ENCODE measurements around the gene IER3IP1. TPM values are rescaled to one million over a fixed set of nuclear protein-coding genes. Genes with fewer than 3 reads are reported as not detected.
A peak's percentile ranks its signal among the peaks of the same experiment; 100 is the strongest.

The IER3IP1 gene
- polyA plus RNA-seq, 1 experiment: 11.1 TPM

DNA sequence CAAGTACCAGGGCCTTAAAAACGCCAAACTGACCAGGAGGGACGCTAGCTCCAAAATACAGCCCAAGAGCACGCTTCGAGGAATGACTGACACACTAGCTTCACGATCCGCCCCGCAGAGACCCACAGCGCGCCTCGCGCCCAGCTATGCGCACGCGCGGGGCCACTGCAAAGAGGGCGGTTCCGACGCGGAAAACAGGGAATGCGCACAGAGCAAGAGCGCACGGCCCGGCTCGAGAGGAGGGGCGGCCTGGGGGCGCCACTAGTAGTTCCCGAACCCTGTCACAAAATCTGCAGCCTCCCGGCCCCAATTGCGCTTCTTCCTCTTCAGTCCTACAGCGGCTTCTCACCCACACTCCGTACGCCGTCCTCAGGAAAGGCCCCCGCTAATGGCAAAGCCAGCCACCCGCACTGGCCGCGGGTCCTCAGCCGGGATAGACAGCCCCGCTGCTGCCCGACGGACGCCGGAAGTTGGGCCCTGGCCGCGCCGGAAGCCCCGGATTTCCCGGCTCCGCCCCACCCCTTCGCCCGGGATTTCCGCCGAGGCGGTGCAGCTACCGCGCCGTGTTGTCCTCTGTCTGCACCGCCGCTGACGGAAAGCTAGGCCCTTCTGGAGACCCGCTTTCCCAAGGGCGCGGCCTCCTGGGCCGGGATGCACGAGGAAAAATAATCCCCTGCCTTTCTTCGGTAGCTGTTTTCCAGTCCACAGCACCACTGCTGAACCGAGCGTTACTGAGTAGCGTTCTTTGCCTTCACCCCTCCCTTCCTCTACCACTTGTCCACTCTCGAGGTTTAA is 25.9 kb downstream of the IER3IP1 start, which contains the start of gene HDHD2:
Gene HDHD2, minus strand, starts transcription at position 472 of the 795 bp plus-strand sequence. CDS start 14,061 bp downstream, outside the sequence.
- Histone ChIP-seq H3K4me3 (ENCODE audit: low read depth, low read length) (peak within 1 kb of the TSS; percentile 69), H3K36me3 (ENCODE audit: control insufficient read depth, insufficient read depth, low read length) (peaks cover 1% of the 10 kb centered on the region; the same call in 1 of the 2 replicates), H3K27me3 (ENCODE audit: control insufficient read depth, insufficient read depth, low read length) (no peaks in the 10 kb centered on the region)
- DNase-seq (ENCODE audit: low read depth): peak; percentile 13
- POLR2A ChIA-PET: interaction anchor here (0.6 kb wide), 2 partner anchors 45 to 1007 kb away, joined by 3 to 5 read pairs; no protein-coding TSS in a partner anchor
- TF ChIP-seq, protein P1, sequence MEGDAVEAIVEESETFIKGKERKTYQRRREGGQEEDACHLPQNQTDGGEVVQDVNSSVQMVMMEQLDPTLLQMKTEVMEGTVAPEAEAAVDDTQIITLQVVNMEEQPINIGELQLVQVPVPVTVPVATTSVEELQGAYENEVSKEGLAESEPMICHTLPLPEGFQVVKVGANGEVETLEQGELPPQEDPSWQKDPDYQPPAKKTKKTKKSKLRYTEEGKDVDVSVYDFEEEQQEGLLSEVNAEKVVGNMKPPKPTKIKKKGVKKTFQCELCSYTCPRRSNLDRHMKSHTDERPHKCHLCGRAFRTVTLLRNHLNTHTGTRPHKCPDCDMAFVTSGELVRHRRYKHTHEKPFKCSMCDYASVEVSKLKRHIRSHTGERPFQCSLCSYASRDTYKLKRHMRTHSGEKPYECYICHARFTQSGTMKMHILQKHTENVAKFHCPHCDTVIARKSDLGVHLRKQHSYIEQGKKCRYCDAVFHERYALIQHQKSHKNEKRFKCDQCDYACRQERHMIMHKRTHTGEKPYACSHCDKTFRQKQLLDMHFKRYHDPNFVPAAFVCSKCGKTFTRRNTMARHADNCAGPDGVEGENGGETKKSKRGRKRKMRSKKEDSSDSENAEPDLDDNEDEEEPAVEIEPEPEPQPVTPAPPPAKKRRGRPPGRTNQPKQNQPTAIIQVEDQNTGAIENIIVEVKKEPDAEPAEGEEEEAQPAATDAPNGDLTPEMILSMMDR (IDR thresholded peaks at IDR 0.05; ENCODE audit: insufficient read depth, low read depth, low read length): peak; percentile 19; the same call in 1 of the 2 replicates
- CTCF ChIA-PET: interaction anchor here (1.0 to 1.8 kb wide), 4 partner anchors 18 to 54 kb away, joined by 3 to 4 read pairs (median 4); no protein-coding TSS in a partner anchor

DNA sequence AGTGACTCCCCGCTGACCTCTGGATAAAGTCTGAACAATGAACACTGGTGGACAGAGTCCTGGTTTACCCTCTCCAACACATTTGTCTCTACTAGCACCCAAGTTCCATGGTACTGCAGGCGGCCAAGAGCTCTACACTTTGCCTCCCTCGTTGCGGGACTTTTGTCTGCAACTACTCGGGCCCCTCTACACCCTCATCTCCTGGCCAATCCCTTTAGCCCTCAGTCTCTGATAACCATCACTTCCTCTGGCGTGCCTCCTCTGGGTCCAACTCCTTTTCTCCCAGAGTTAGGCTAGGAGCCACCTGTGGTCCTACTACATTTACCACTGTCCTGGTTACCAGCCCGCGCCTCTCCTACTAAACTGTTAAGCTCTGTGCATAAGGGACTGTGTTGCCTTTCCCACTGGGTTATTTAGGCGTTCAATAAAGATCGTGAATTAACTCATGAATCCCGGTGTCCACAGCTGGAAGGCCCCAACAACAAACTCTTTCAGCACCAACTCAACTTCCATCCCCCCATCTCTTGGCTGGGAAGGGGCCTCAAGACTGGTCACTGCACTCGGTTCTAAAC is 26.6 kb downstream of the IER3IP1 start:
- TF ChIP-seq, protein P1 (IDR thresholded peaks at IDR 0.05; ENCODE audit: insufficient read depth, low read depth, low read length): no peak
- DNase-seq (ENCODE audit: low read depth): no peak
- POLR2A ChIA-PET: interaction anchor here (0.7 kb wide), 1 partner anchor 232 kb away, joined by 3 read pairs; the partner anchor contains the start of genes KATNAL2 and PIAS2
- peak overlapping the region; percentile 69 for H3K4me3 ChIP-seq (ENCODE audit: low read depth, low read length)
- CTCF ChIA-PET: interaction anchor here (1.5 kb wide), 1 partner anchor 34 kb away, joined by 4 read pairs; no protein-coding TSS in a partner anchor
- H3K27me3 ChIP-seq (ENCODE audit: control insufficient read depth, insufficient read depth, low read length): no peaks in the 10 kb centered on the region
- H3K36me3 ChIP-seq (ENCODE audit: control insufficient read depth, insufficient read depth, low read length): peaks cover 1% of the 10 kb centered on the region; the same call in 1 of the 2 replicates

DNA sequence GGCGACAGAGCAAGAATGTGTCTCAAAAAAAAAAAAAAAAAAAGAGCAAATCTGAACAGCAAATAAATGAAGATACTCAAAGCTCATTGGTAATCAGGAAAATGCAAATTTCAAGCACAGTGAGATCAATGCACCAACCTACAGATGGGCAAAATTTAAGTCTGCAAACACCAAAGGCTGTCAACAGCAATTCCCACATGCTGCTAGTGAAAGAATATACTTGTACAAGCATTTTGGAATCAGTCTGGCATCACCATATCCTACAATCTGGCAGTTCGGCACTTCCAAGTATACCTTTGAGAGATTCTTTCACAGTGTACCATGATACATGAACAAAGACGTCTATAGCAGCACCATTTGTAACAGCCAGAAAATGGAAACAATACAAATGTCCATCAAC is 30.0 kb downstream of the IER3IP1 start:
- ChIA-PET POLR2A (no interaction called here), CTCF (no interaction called here)
- TF ChIP-seq, protein P1 (IDR thresholded peaks at IDR 0.05; ENCODE audit: insufficient read depth, low read depth, low read length): no peak
- no peaks in the 10 kb centered on the region for H3K36me3 ChIP-seq (ENCODE audit: control insufficient read depth, insufficient read depth, low read length)
- no peaks in the 10 kb centered on the region for H3K27me3 ChIP-seq (ENCODE audit: control insufficient read depth, insufficient read depth, low read length)
- H3K4me3 ChIP-seq (ENCODE audit: low read depth, low read length): no peak overlapping the region
- no peak for DNase-seq (ENCODE audit: low read depth)

DNA sequence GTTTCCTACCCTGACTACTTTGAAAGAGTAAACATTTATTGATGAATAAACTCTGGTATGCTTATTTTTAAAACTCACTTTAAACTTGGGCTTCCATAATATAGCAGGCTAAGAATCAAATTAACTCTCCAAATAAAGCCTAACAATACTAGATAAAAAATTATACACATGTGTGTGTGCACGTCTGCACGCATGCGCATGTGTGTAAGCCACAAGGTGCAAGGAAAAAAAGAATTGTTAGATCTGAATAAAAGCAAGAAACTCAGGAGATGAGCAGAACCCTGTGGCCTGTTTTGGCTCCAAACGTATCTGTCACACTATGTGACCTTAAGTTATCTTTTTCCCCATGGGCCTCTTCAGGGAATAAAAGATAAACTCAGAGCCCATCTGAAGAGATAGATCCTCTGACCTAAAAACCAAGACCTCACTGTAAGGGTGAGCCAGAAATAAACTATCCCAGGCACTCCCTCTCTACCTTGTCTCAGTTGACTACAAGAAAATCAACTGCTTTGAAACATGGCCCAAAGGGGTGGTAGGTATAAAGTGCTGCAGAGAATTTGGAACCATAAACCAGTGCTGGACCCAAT is 32.2 kb downstream of the IER3IP1 start:
- no peak for DNase-seq (ENCODE audit: low read depth)
- no peaks in the 10 kb centered on the region for H3K36me3 ChIP-seq (ENCODE audit: control insufficient read depth, insufficient read depth, low read length)
- TF ChIP-seq, protein P1 (IDR thresholded peaks at IDR 0.05; ENCODE audit: insufficient read depth, low read depth, low read length): no peak
- H3K4me3 ChIP-seq (ENCODE audit: low read depth, low read length): no peak overlapping the region
- H3K27me3 ChIP-seq (ENCODE audit: control insufficient read depth, insufficient read depth, low read length): no peaks in the 10 kb centered on the region
- POLR2A ChIA-PET: no interaction called here
- CTCF ChIA-PET: no interaction called here

DNA sequence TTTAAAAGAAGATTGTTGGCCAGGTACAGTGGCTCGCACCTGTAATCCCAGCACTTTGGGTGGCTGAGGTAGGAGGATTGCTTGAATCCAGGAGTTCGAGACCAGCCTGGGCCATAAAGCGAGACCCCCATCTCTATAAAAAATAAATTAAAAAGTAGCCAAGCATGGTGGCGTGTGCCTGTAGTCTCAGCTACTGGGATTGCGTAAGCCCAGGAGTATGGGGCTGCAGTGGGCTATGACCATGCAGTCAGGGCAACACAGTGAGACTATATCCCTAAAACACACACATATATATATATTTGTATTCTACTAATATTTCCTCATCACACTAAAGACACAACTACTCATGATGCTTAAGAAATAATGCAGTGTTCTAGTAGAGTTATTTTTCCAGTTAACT is 33.0 kb downstream of the IER3IP1 start:
- DNase-seq (ENCODE audit: low read depth): no peak
- Histone ChIP-seq H3K27me3 (ENCODE audit: control insufficient read depth, insufficient read depth, low read length) (no peaks in the 10 kb centered on the region), H3K4me3 (ENCODE audit: low read depth, low read length) (no peak overlapping the region), H3K36me3 (ENCODE audit: control insufficient read depth, insufficient read depth, low read length) (no peaks in the 10 kb centered on the region)
- ChIA-PET CTCF (no interaction called here), POLR2A (no interaction called here)
- TF ChIP-seq, protein P1 (IDR thresholded peaks at IDR 0.05; ENCODE audit: insufficient read depth, low read depth, low read length): no peak
